NCI-H526 treated with DMSO at 0.1 percent for 48 hours (cell line): Measurements from ENCODE around the gene PDE4A.
"Not testable (repeated sequence)": the region's sequence is repeated elsewhere in the genome, so short reads cannot be mapped to it uniquely, and the experiment has no call there.

Experiments used
- DNase-seq: peaks from one replicate; lab custom pipeline; 2025; lab: John Stamatoyannopoulos, UW

PDE4A gene

GRCh38 chr19:10403137-10404021, 17.0 kb upstream of the PDE4A start, which contains the start of gene CDC37:
TSS of gene CDC37 (minus strand) at chr19:10403542. CDS start at chr19:10403479, 63 bp downstream.
- DNase-seq = peak; percentile 65

- no peak for DNase-seq
Measured at GRCh38 chr19:10404888-10405820, 15.2 kb upstream of the PDE4A start.

DNA sequence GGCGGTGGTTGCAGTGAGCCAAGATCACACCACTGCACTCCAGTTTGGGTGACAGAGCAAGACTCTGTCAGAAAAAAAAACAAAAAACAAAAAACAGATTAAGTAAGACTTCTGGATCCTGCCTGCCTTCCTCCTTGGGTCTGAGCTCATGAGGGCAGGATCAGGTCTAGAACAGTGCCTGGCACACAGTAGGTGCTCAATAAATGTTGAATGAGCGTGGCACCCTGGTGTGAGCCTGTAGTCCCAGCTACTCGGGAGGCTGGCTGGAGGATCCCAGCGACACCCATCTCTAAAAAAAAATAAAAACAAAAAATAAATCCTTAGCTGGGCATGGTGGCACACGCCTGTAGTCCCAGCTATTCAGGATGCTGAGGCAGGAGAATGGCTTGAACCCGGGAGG, 14.1 kb upstream of the PDE4A start:
- no peak for DNase-seq

DNA sequence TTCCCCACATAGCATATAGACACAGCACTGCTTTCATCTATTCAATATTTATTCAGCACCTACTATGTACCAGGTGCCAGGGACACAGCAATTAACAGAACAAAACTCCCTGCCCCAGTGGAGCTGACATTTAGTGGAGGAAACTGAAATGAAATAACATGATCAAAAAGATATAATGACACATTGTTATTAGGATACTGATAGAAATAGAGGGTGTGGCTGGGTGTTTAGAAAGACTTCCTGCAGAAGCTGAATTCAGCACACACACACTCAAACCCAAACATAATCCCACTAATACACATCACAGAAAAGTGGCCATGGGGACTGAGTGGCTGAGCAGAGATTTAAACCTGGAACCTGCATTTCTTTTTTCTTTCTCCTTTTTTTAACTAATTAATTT, 13.2 kb upstream of the PDE4A start:
- DNase-seq = no peak

GRCh38 chr19:10408511-10409283, 11.6 kb upstream of the PDE4A start:
- no peak for DNase-seq

DNA sequence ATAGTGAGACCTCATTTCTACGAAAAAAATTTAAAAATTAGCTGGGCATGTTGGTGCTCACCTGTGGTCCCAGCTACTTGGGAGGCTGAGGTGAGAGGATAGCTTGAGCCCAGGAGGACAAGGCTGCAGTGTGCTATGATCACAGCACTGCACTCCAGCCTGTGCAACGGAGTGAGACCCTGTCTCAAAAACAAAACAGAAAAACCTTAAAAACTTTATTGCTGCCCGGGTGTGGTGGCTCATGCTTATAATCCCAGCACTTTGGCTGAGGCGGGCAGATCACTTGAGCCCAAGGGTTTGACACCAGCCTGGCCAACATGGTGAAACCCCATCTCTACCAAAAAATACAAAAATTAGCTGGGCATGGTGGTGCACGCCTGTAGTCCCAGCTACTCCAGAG, 9.1 kb upstream of the PDE4A start:
- not testable (repeated sequence) for DNase-seq

DNA sequence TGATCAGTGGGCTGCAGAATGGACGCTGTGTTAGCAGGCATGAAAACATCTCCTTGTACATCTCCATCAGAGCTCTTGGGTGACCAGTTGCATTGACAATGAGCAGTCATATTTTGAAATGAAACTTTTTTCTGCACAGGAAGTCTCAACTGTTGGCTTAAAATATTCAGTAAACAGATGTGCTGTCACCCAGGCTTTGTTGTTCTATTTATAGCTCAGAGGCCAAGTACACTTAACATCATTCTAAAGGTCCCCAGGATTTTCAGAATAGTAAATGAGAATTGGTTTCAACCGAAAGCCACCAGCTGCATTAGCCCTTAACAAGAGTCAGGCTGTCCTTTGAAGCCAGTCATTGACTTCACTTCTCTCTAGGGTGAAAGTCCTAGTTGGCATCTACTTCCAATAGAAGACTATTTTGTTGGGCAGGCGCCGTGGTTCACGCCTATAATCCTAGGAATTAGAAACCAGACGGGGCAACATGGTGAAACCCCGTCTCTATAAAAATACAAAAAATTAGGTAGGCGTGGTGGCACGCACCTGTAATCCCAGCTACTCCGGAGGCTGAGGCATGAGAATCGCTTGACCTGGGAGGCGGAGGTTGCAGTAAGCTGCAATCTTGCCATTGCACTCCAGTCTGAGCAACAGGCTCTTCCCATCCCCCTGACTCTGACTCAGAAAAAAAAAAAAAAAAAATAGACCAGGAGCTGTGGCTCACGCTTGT, 7.9 kb upstream of the PDE4A start:
- no peak for DNase-seq

DNA sequence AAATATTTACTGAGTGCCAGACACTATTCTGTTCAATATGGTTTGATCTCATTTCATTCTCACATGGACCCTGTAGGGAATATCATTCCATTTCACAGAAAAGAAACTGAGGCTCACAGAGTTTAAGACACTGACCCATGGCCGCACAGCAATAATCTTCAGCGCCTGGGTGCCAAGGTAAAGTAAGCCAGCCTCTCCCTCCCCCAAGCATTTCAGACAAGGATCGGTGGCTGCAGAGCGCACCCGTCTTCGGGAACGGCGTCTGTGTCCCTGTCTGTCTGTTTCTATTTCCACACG, 4.3 kb upstream of the PDE4A start:
- no peak for DNase-seq

DNA sequence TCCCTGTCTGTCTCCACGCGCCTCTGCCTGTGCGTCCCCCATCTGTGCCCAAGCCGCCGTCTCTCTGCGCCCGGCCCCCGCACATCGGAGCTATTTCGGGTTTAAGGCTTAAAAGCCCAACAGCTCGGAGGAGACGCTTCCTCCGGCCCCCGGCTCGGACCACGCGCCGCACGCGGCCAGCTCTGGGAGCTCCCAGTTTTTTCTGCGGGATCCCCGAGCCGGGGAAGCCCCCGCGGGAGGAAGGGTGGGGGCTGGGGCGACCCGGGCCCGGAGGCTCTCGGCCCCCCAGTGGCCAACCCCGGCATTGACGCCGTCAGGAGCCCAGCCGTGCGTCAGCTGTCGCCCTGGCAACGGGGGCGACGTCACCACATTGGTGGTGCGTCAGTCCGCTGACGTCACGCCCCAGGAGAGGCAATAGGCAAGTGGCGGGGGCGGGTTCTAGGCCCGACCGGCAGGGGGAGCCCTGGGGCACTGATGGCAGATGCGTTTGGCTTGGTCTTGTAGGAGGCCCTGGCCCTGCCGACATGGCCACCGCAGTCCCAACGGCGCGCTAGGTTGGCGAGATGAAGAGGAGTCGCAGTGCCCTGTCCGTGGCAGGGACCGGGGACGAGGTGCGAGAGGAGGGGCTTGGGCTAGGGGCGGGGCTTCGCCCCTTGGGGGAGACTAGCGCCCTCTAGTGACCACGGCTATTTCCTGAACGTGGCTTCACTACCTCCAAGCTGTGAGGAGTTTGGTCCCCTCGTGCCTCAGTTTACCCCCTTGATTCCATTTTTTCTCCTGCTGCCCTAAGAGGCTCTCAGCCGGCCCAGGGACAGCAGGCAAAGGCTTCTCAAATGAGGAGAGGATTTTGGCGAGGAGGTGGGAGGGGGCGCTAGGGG, 3.7 kb upstream of the PDE4A start:
- peak; percentile 47 for DNase-seq

DNA sequence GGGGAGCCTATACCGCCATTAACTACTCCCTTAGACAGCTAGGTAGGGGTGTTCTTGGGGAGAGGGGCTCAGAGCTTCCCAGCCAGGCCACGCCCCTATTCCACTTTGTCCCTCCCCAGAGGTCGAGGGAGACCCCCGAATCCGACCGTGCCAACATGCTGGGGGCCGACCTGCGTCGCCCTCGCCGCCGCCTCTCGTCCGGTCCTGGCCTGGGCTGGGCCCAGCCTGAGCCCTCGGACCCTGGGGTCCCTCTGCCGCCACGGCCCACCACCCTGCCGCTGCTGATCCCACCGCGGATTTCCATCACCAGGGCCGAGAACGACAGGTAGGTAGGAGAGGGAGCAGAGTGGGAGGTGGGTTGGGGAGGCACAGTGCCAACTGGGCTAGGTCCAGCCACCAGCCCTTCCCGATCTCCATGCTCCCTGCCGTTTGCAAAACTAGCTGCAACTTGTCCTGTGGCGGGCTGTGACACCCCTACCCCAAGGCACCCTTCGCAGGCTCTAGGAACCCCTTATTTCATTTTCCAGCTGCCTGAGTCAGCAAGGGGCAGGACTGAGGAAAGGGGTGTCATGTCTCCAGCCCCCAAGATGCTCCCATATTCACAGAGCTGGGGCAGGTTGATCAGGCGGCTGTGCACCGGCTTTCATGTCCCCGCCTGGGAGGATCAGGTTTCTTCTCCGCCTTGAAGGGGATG, 2.6 kb upstream of the PDE4A start:
- no peak for DNase-seq

DNA sequence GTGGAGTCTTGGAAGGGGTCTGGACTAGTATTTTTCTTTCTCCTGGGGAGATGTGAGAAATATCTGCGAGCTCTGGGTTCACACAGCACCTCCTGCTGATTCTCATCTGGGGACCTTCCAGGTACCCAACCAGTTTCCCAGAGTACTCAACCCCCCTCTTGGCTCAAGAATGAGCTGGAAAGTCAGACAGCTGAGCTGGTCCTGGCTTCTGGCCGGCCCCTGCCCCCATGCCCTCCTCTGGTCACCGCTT, 2.2 kb upstream of the PDE4A start:
- no peak for DNase-seq

- no peak for DNase-seq
Measured at GRCh38 chr19:10418485-10419199, 1.7 kb upstream of the PDE4A start.

GRCh38 chr19:10419200-10419645, 1.1 kb upstream of the PDE4A start:
- DNase-seq = no peak

GRCh38 chr19:10419646-10420443, 493 bp upstream of the PDE4A start:
- no peak for DNase-seq

- DNase-seq = no peak
Measured at GRCh38 chr19:10421240-10422045, 1.1 kb downstream of the PDE4A start.

- no peak for DNase-seq
Measured at GRCh38 chr19:10422046-10422461, 1.7 kb downstream of the PDE4A start.

DNA sequence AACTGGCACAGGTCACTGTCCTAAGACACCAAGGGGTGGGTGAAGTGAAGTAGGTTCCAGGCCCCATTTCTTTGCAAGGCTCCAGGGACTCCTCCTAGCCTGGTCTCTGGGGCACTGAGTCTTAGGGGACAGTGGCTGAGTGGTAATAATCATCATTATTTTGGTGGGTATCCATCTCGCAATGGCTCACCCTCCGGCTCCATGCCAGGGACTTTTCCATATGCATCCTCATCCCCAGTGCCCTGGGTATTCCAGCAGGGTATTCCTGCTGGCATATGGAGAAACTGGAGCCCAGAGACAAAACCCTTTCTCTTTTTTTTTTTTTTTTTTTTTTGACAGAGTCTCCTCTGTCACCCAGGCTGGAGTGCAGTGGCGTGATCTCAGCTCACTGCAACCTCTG, 2.5 kb downstream of the PDE4A start:
- no peak for DNase-seq
